Measurements from ENCODE around the gene MGA. TPM values are rescaled to one million over a fixed set of nuclear protein-coding genes. Genes with fewer than 3 reads are reported as not detected.

The MGA gene
- total and polyA plus RNA-seq, 2 experiments from 2014 or later = 10.9 to 39.6 TPM

- TF ChIP-seq EZH2 (IDR thresholded peaks at IDR 0.05; ENCODE audit: borderline replicate concordance) = no peak
- TF ChIP-seq, protein P1, sequence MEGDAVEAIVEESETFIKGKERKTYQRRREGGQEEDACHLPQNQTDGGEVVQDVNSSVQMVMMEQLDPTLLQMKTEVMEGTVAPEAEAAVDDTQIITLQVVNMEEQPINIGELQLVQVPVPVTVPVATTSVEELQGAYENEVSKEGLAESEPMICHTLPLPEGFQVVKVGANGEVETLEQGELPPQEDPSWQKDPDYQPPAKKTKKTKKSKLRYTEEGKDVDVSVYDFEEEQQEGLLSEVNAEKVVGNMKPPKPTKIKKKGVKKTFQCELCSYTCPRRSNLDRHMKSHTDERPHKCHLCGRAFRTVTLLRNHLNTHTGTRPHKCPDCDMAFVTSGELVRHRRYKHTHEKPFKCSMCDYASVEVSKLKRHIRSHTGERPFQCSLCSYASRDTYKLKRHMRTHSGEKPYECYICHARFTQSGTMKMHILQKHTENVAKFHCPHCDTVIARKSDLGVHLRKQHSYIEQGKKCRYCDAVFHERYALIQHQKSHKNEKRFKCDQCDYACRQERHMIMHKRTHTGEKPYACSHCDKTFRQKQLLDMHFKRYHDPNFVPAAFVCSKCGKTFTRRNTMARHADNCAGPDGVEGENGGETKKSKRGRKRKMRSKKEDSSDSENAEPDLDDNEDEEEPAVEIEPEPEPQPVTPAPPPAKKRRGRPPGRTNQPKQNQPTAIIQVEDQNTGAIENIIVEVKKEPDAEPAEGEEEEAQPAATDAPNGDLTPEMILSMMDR (IDR thresholded peaks at IDR 0.05; ENCODE audit: poor library complexity) = no peak
- H3K4me2 ChIP-seq = no peak overlapping the region
- 94% methylated on average over 8 of the region's 8 CpGs for WGBS (ENCODE audit: low lambda C conversion rate, missing lambda C conversion rate)
- no peak overlapping the region for H3K4me3 ChIP-seq
- H3K27ac ChIP-seq = no peak overlapping the region
- no peak for DNase-seq (ENCODE audit: low spot score)
- H3K4me1 ChIP-seq (ENCODE audit: insufficient read depth) = no peaks in the 10 kb centered on the region
- H4K20me1 ChIP-seq (ENCODE audit: insufficient read depth, poor library complexity, severe bottlenecking) = no peaks in the 10 kb centered on the region
- H3K36me3 ChIP-seq (replicated peaks; ENCODE audit: insufficient read depth, low read depth) = no peaks in the 10 kb centered on the region
- peaks cover 7% of the 10 kb centered on the region for H3K79me2 ChIP-seq
- H3K9me3 ChIP-seq (ENCODE audit: low read depth) = no peaks in the 10 kb centered on the region
- H3K9me2 ChIP-seq (replicated peaks; ENCODE audit: insufficient read depth) = no peaks in the 10 kb centered on the region
- H2AFZ ChIP-seq = no peak overlapping the region
- no peaks in the 10 kb centered on the region for H3K27me3 ChIP-seq
Measured at GRCh38 chr15:41813426-41813825, 153.2 kb downstream of the MGA start.

- WGBS (ENCODE audit: low lambda C conversion rate, missing lambda C conversion rate) = 89% methylated on average over 5 of the region's 5 CpGs
- TF ChIP-seq EZH2 (IDR thresholded peaks at IDR 0.05; ENCODE audit: borderline replicate concordance) = no peak
- no peak for TF ChIP-seq EZH2phosphoT487 (IDR thresholded peaks at IDR 0.05; ENCODE audit: low read depth, severe bottlenecking, unreplicated experiment)
- TF ChIP-seq, protein P1 (IDR thresholded peaks at IDR 0.05; ENCODE audit: poor library complexity) = no peak
- Histone ChIP-seq H3K4me2 (no peak overlapping the region), H3K4me3 (no peak overlapping the region), H3K9me2 (replicated peaks; ENCODE audit: insufficient read depth) (no peaks in the 10 kb centered on the region), H3K27me3 (no peaks in the 10 kb centered on the region), H3K36me3 (replicated peaks; ENCODE audit: insufficient read depth, low read depth) (no peaks in the 10 kb centered on the region), H4K20me1 (ENCODE audit: insufficient read depth, poor library complexity, severe bottlenecking) (no peaks in the 10 kb centered on the region), H3K27ac (no peak overlapping the region), H3K9me3 (ENCODE audit: low read depth) (no peaks in the 10 kb centered on the region), H3K4me1 (ENCODE audit: insufficient read depth) (no peaks in the 10 kb centered on the region), H3K79me2 (no peaks in the 10 kb centered on the region), H2AFZ (no peak overlapping the region)
- DNase-seq (ENCODE audit: low spot score) = no peak
Measured at GRCh38 chr15:41814534-41814933, 154.3 kb downstream of the MGA start.

DNA sequence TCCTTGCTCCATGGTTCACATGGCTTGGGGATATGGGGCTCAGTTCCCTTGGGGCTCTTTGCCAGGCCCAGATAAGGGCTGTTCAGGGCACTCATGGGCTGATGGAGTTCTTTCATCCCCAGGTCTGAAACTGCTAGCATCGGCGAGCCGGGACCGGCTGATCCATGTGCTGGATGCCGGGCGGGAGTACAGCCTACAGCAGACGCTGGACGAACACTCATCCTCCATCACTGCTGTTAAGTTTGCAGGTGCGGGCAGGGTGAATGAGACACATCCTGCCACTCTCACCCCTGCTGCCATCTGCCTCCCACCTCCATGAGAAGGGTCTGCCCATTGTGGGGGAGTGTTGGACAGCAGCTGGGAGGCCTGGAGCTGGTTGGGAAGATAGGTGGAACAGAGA is 156.6 kb downstream of the MGA start:
- Histone ChIP-seq H4K20me1 (ENCODE audit: insufficient read depth, poor library complexity, severe bottlenecking) (no peaks in the 10 kb centered on the region), H3K79me2 (no peaks in the 10 kb centered on the region), H3K27me3 (no peaks in the 10 kb centered on the region), H3K9me2 (replicated peaks; ENCODE audit: insufficient read depth) (no peaks in the 10 kb centered on the region), H3K4me1 (ENCODE audit: insufficient read depth) (no peaks in the 10 kb centered on the region), H3K4me2 (no peak overlapping the region), H3K36me3 (replicated peaks; ENCODE audit: insufficient read depth, low read depth) (no peaks in the 10 kb centered on the region), H3K4me3 (no peak overlapping the region), H3K9me3 (ENCODE audit: low read depth) (no peaks in the 10 kb centered on the region), H3K27ac (no peak overlapping the region), H2AFZ (no peak overlapping the region)
- no peak for DNase-seq (ENCODE audit: low spot score)
- WGBS (ENCODE audit: low lambda C conversion rate, missing lambda C conversion rate) = over 99% methylated on average over 9 of the region's 9 CpGs
- TF ChIP-seq, protein P1 (IDR thresholded peaks at IDR 0.05; ENCODE audit: poor library complexity) = no peak
- TF ChIP-seq EZH2phosphoT487 (IDR thresholded peaks at IDR 0.05; ENCODE audit: low read depth, severe bottlenecking, unreplicated experiment) = no peak
- TF ChIP-seq EZH2 (IDR thresholded peaks at IDR 0.05; ENCODE audit: borderline replicate concordance) = no peak

DNA sequence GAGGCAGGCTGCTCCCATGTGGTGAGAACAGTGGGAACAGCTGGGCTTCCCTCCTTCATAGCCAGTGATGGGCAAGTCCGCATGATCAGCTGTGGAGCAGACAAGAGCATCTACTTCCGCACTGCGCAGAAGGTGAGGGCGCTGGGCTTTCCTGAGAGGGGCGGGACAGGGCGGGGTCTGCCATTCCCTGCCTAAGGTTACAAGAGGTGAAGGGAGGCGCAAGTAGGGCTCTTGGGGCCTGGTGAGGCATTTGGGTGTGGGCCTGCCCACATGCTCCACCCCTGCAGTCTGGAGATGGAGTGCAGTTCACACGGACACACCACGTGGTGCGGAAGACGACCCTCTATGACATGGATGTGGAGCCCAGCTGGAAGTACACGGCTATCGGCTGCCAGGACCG is 157.1 kb downstream of the MGA start:
- no peak overlapping the region for H2AFZ ChIP-seq
- H3K4me3 ChIP-seq = no peak overlapping the region
- H3K27ac ChIP-seq = no peak overlapping the region
- H3K9me3 ChIP-seq (ENCODE audit: low read depth) = no peaks in the 10 kb centered on the region
- no peaks in the 10 kb centered on the region for H4K20me1 ChIP-seq (ENCODE audit: insufficient read depth, poor library complexity, severe bottlenecking)
- no peak for DNase-seq (ENCODE audit: low spot score)
- no peaks in the 10 kb centered on the region for H3K4me1 ChIP-seq (ENCODE audit: insufficient read depth)
- no peaks in the 10 kb centered on the region for H3K27me3 ChIP-seq
- TF ChIP-seq EZH2 (IDR thresholded peaks at IDR 0.05; ENCODE audit: borderline replicate concordance) = no peak
- TF ChIP-seq, protein P1 (IDR thresholded peaks at IDR 0.05; ENCODE audit: poor library complexity) = no peak
- no peak for TF ChIP-seq EZH2phosphoT487 (IDR thresholded peaks at IDR 0.05; ENCODE audit: low read depth, severe bottlenecking, unreplicated experiment)
- H3K9me2 ChIP-seq (replicated peaks; ENCODE audit: insufficient read depth) = no peaks in the 10 kb centered on the region
- no peak overlapping the region for H3K4me2 ChIP-seq
- no peaks in the 10 kb centered on the region for H3K79me2 ChIP-seq
- no peaks in the 10 kb centered on the region for H3K36me3 ChIP-seq (replicated peaks; ENCODE audit: insufficient read depth, low read depth)
- WGBS (ENCODE audit: low lambda C conversion rate, missing lambda C conversion rate) = 94% methylated on average over 14 of the region's 14 CpGs

Data from hepatocyte (in vitro differentiated cells).